GM23248 (cell line): ENCODE measurements around the gene ASIC1. TPM values are rescaled to one million over a fixed set of nuclear protein-coding genes. Genes with fewer than 3 reads are reported as not detected.
A peak's percentile ranks its signal among the peaks of the same experiment; 100 is the strongest.

Experiments
- DNase-seq: peaks from one replicate; pipeline ENCODE4 v3.0.0-alpha.2; 2015
- H2AFZ ChIP-seq: fragments of 200-600 bp; sonication (generic); 2 replicates; pipeline ENCODE4 v1.6.1; 2016; ENCODE audit warnings: antibody characterized with exemption
- H3F3A ChIP-seq: fragments of 200-600 bp; sonication (generic); 2 replicates; pipeline ENCODE4 v1.6.1; 2016; ENCODE audit warnings: mild to moderate bottlenecking, antibody characterized with exemption, mixed run types; ENCODE audit not compliant: insufficient read depth
- H3K27ac ChIP-seq: fragments of 200-600 bp; sonication (generic); 2 replicates; pipeline ENCODE4 v1.5.1; 2016; ENCODE audit warnings: mild to moderate bottlenecking
- H3K27me3 ChIP-seq: fragments of 200-600 bp; sonication (generic); replicated peaks from 2 replicates; pipeline ENCODE4 v1.6.1; 2016; ENCODE audit warnings: mild to moderate bottlenecking; ENCODE audit not compliant: insufficient read depth
- H3K36me3 ChIP-seq: fragments of 200-600 bp; sonication (generic); 2 replicates; pipeline ENCODE4 v1.6.1; 2016; ENCODE audit warnings: low read depth, mild to moderate bottlenecking
- H3K4me1 ChIP-seq: fragments of 200-600 bp; sonication (generic); 2 replicates; pipeline ENCODE4 v1.6.1; 2016; ENCODE audit warnings: mild to moderate bottlenecking; ENCODE audit not compliant: insufficient read depth
- H3K4me2 ChIP-seq: fragments of 200-600 bp; sonication (generic); one replicate; pipeline ENCODE4 v1.6.1; 2016; ENCODE audit warnings: mild to moderate bottlenecking; ENCODE audit not compliant: unreplicated experiment
- H3K4me3 ChIP-seq: fragments of 200-600 bp; sonication (generic); 2 replicates; pipeline ENCODE4 v1.5.1; 2016; ENCODE audit warnings: mild to moderate bottlenecking
- H3K79me2 ChIP-seq: fragments of 200-600 bp; sonication (generic); 2 replicates; pipeline ENCODE4 v1.6.1; 2016; ENCODE audit warnings: mild to moderate bottlenecking; ENCODE audit not compliant: insufficient read depth
- H3K9ac ChIP-seq: fragments of 200-600 bp; sonication (generic); 2 replicates; pipeline ENCODE4 v1.6.1; 2016; ENCODE audit warnings: mild to moderate bottlenecking
- H3K9me2 ChIP-seq: fragments of 200-600 bp; sonication (generic); 2 replicates; pipeline ENCODE4 v1.6.1; 2016; ENCODE audit warnings: mixed run types, mild to moderate bottlenecking, moderate library complexity; ENCODE audit not compliant: insufficient read depth
- H3K9me3 ChIP-seq: fragments of 200-600 bp; sonication (generic); one replicate; pipeline ENCODE4 v1.6.1; 2017; ENCODE audit warnings: low read depth
- H4K20me1 ChIP-seq: fragments of 200-600 bp; sonication (generic); 2 replicates; pipeline ENCODE4 v1.6.0; 2016; ENCODE audit not compliant: insufficient read depth
- EZH2 ChIP-seq: fragments of 200-600 bp; sonication (generic); IDR thresholded peaks from 2 replicates; pipeline ENCODE4 v1.6.1; 2018; ENCODE audit warnings: antibody characterized with exemption, mild to moderate bottlenecking; ENCODE audit not compliant: insufficient read depth, poor library complexity, severe bottlenecking
- EZH2phosphoT487 ChIP-seq: fragments of 200-600 bp; sonication (generic); IDR thresholded peaks from 2 replicates; pipeline ENCODE4 v1.6.1; 2018; ENCODE audit warnings: antibody characterized with exemption, moderate library complexity, mild to moderate bottlenecking, low read depth; ENCODE audit not compliant: insufficient read depth
- WGBS, 2 experiments: methylation state at CpG; one replicate each; pipeline ENCODE4 v1.1.6; 2015 to 2017; ENCODE audit warnings: low lambda C conversion rate in 2 of 2, low coverage in 1 of 2; ENCODE audit errors: missing lambda C conversion rate in 2 of 2; 5-methylcytosine and 5-hydroxymethylcytosine counted together
- in situ Hi-C: fragments of 300-500 bp; cut with MboI; formaldehyde crosslinking; loops from 2 replicates; pipeline ENCODE4 v1.15.0; 2020
- polyA plus RNA-seq: library from polyadenylated mRNA; unstranded; fragments of >200 nt; fragmentation: Nextera tagmentation; extraction: Ambion mirVana; gene quantifications from 2 replicates; pipeline ENCODE4 v1.2.1, GENCODE V29; 2016
- total RNA-seq: library from RNA; depleted of rRNA; stranded (reverse); fragments of >200 nt; shearing (Covaris generic); gene quantifications from 2 replicates; pipeline ENCODE4 v1.2.3, GENCODE V29; 2014

Gene ASIC1
- total and polyA plus RNA-seq, 2 experiments from 2014 or later, result 1.4 to 1.9 TPM

GRCh38 chr12:50061946-50062686, 4.7 kb downstream of the ASIC1 start:
- Histone ChIP-seq H4K20me1 (no peaks in the 10 kb centered on the region), H2AFZ (no peak overlapping the region), H3K9me3 (no peaks in the 10 kb centered on the region), H3K27ac (no peak overlapping the region), H3K9ac (no peak overlapping the region), H3K4me3 (no peak overlapping the region), H3K27me3 (no peaks in the 10 kb centered on the region), H3K36me3 (no peaks in the 10 kb centered on the region), H3K79me2 (no peaks in the 10 kb centered on the region), H3F3A (peaks cover 8% of the 10 kb centered on the region; the same call in 1 of the 2 replicates), H3K4me1 (peaks cover 10% of the 10 kb centered on the region), H3K9me2 (no peaks in the 10 kb centered on the region), H3K4me2 (no peak overlapping the region)
- TF ChIP-seq EZH2 (no peak), EZH2phosphoT487 (no peak)
- in situ Hi-C loops, result loop anchor here (25.0 kb wide), 1 partner anchor 200 kb away; no protein-coding TSS in a partner anchor
- no peak for DNase-seq
- WGBS, 2 experiments, result 55 to 56% methylated on average over 6 of the region's 6 CpGs

- no peaks in the 10 kb centered on the region for H3K36me3 ChIP-seq
- no peak overlapping the region for H3K4me3 ChIP-seq
- H3K27me3 ChIP-seq, result no peaks in the 10 kb centered on the region
- H3F3A ChIP-seq, result peaks cover 10% of the 10 kb centered on the region; the same call in 1 of the 2 replicates
- no peaks in the 10 kb centered on the region for H4K20me1 ChIP-seq
- H3K79me2 ChIP-seq, result no peaks in the 10 kb centered on the region
- no peaks in the 10 kb centered on the region for H3K9me2 ChIP-seq
- H3K4me1 ChIP-seq, result peaks cover 11% of the 10 kb centered on the region
- no peak overlapping the region for H2AFZ ChIP-seq
- in situ Hi-C loops, result loop anchor here (25.0 kb wide), 1 partner anchor 201 kb away; no protein-coding TSS in a partner anchor
- no peaks in the 10 kb centered on the region for H3K9me3 ChIP-seq
- DNase-seq, result no peak
- no peak overlapping the region for H3K9ac ChIP-seq
- no peak overlapping the region for H3K27ac ChIP-seq
- WGBS, 2 experiments, result 92 to 94% methylated on average over 4 to 5 of the region's 5 CpGs
- H3K4me2 ChIP-seq, result no peak overlapping the region
- TF ChIP-seq EZH2, result no peak
- no peak for TF ChIP-seq EZH2phosphoT487
These were observed 5.5 kb downstream of the ASIC1 start for GRCh38 chr12:50062728-50063460.

- 66 to 67% methylated on average over 3 of the region's 3 CpGs for WGBS, 2 experiments
- Histone ChIP-seq H3K9ac (peak overlapping the region; percentile 38; the same call in 1 of the 2 replicates), H3F3A (peaks cover 10% of the 10 kb centered on the region; the same call in 1 of the 2 replicates), H2AFZ (no peak overlapping the region), H3K9me3 (no peaks in the 10 kb centered on the region), H3K27me3 (no peaks in the 10 kb centered on the region), H3K79me2 (no peaks in the 10 kb centered on the region), H3K4me3 (no peak overlapping the region), H3K9me2 (no peaks in the 10 kb centered on the region), H3K4me1 (peaks cover 11% of the 10 kb centered on the region), H3K27ac (peak overlapping the region; percentile 64), H4K20me1 (no peaks in the 10 kb centered on the region), H3K36me3 (no peaks in the 10 kb centered on the region), H3K4me2 (peak overlapping the region; percentile 6)
- DNase-seq, result peak; percentile 50
- in situ Hi-C loops, result loop anchor here (25.0 kb wide), 1 partner anchor 204 kb away; no protein-coding TSS in a partner anchor
- no peak for TF ChIP-seq EZH2
- TF ChIP-seq EZH2phosphoT487, result no peak
These were observed 8.4 kb downstream of the ASIC1 start for GRCh38 chr12:50065726-50066310.

- 52 to 59% methylated on average over 5 of the region's 5 CpGs for WGBS, 2 experiments
- no peaks in the 10 kb centered on the region for H4K20me1 ChIP-seq
- no peak overlapping the region for H2AFZ ChIP-seq
- TF ChIP-seq EZH2phosphoT487 (no peak), EZH2 (no peak)
- H3F3A ChIP-seq, result peaks cover 10% of the 10 kb centered on the region; the same call in 1 of the 2 replicates
- H3K4me3 ChIP-seq, result no peak overlapping the region
- peak; percentile 94 for DNase-seq
- peaks cover 11% of the 10 kb centered on the region for H3K4me1 ChIP-seq
- H3K79me2 ChIP-seq, result no peaks in the 10 kb centered on the region
- in situ Hi-C loops, result loop anchor here (25.0 kb wide), 1 partner anchor 204 kb away; no protein-coding TSS in a partner anchor
- H3K9ac ChIP-seq, result peak overlapping the region; percentile 38; the same call in 1 of the 2 replicates
- H3K27me3 ChIP-seq, result no peaks in the 10 kb centered on the region
- no peaks in the 10 kb centered on the region for H3K9me3 ChIP-seq
- H3K27ac ChIP-seq, result peak overlapping the region; percentile 64
- H3K9me2 ChIP-seq, result no peaks in the 10 kb centered on the region
- no peaks in the 10 kb centered on the region for H3K36me3 ChIP-seq
- H3K4me2 ChIP-seq, result peak overlapping the region; percentile 44
These were observed 9.0 kb downstream of the ASIC1 start for GRCh38 chr12:50066402-50066801.
